ENCODE results near the gene METTL2B. TPM values are rescaled to one million over a fixed set of nuclear protein-coding genes. Genes with fewer than 3 reads are reported as not detected.

Gene METTL2B
- total and polyA plus RNA-seq, 2 of the 8 experiments (the other 6 are each of a cell fraction or from before 2014, with no cell fraction given), result 14.6 to 43.5 TPM

DNA sequence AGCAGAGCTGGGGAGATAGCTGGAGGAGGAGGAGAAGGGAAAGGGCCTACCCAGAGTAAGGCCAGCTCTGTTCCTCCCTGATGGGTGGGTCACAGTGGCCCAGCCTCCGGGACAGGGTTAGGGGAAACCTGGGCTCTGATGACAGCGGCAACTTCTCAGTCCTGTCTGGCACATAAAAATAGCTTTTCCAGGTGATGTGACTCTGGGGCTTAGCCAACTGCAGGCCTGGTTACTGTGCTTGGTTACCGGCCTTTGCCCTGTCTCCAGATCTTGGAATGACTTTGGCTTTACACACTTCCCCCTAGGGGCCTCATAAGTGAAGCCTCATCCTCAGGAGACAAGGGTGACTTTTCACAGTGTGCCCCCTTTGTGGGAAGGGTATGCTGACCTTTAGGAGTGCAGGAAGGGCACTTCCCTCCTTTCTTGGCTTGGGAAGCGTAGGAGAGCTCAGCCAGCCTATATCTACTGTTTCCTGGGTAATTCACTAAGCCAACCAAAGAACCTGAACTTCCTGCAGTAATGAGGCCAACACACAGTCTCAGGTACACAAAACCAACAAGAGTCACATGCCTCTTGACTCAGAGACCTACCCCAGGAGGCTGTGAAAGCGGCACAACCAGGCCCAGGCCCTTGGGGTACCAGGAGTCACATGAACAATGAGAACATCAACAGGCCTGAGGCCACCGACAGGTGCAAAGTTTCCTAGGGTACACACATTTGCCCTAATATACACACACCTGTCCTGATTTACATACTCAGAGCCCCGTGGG, 32.5 kb upstream of the METTL2B start:
- H3K9ac ChIP-seq (replicated peaks in 1 of 4; ENCODE audit: extremely low read depth in 1 of 4, low read depth in 3 of 4, low read length in 3 of 4), result no peak overlapping the region
- CTCF ChIA-PET (ENCODE audit: partially characterized antibody), result interaction anchor here (0.6 to 25.2 kb wide), 10 partner anchors 10 to 917 kb away, joined by 3 to 477 read pairs (median 6); no protein-coding TSS in a partner anchor
- no peak overlapping the region for H3K14ac ChIP-seq (ENCODE audit: insufficient read length)
- 86% methylated on average over 7 of the region's 7 CpGs; no CpG with 5 or more reads in 1 of the 2 experiments for WGBS, 2 experiments (ENCODE audit: extremely low coverage in 1 of 2, insufficient coverage in 1 of 2, insufficient read length in 1 of 2, insufficient replicate concordance in 2 of 2, low coverage in 1 of 2, low lambda C conversion rate in 2 of 2, missing lambda C conversion rate in 1 of 2)
- H3K56ac ChIP-seq (replicated peaks; ENCODE audit: insufficient read length, low read depth, low read length), result no peak overlapping the region
- H3K4me1 ChIP-seq (replicated peaks in 1 of 4; ENCODE audit: control insufficient read depth in 3 of 4, insufficient read depth in 4 of 4, low read length in 3 of 4), result no peaks in the 10 kb centered on the region
- no peaks in the 10 kb centered on the region for H3K27me3 ChIP-seq (replicated peaks in 1 of 4; ENCODE audit: control insufficient read depth in 3 of 4, extremely low read depth in 1 of 4, insufficient read depth in 3 of 4, low read length in 3 of 4)
- H3K23ac ChIP-seq (ENCODE audit: insufficient read length), result no peak overlapping the region
- no peaks in the 10 kb centered on the region for H3K79me1 ChIP-seq (ENCODE audit: low read depth, low read length)
- no peak overlapping the region for H2AK5ac ChIP-seq (ENCODE audit: low read depth, low read length)
- H3K79me2 ChIP-seq (ENCODE audit: control insufficient read depth in 1 of 2, insufficient read depth in 2 of 2, low read length in 2 of 2), result no peaks in the 10 kb centered on the region
- DNase-seq (ENCODE audit: low read depth in 1 of 2, low spot score in 2 of 2) (no peak), FAIRE-seq (no peak)
- H3K23me2 ChIP-seq (ENCODE audit: low read depth, low read length), result no peaks in the 10 kb centered on the region
- H3K27ac ChIP-seq (ENCODE audit: low read depth, low read length), result no peak overlapping the region
- no peak overlapping the region for H3K18ac ChIP-seq (ENCODE audit: extremely low read depth, low read length)
- no peaks in the 10 kb centered on the region for H3K9me3 ChIP-seq (ENCODE audit: insufficient read depth in 2 of 2, low read depth in 1 of 2, low read length in 1 of 2)
- POLR2A ChIA-PET (ENCODE audit: partially characterized antibody), result interaction anchor here (0.8 to 3.5 kb wide), 3 partner anchors 11 to 15 kb away, joined by 3 to 18 read pairs (median 3); partner anchors contain the start of gene HILPDA
- no peak overlapping the region for H2BK15ac ChIP-seq (ENCODE audit: low read length)
- H4K8ac ChIP-seq (ENCODE audit: extremely low read depth, insufficient read depth, low read length), result peak overlapping the region; percentile 17; the same call in 1 of the 2 replicates
- no peak overlapping the region for H4K91ac ChIP-seq (replicated peaks; ENCODE audit: insufficient read length, low read length)
- no peak overlapping the region for H3K4ac ChIP-seq (replicated peaks; ENCODE audit: insufficient read length, low read depth, low read length)
- H3K36me3 ChIP-seq (ENCODE audit: control insufficient read depth in 2 of 4, insufficient read depth in 4 of 4, low read length in 3 of 4), result no peaks in the 10 kb centered on the region
- H2BK5ac ChIP-seq (ENCODE audit: low read depth, low read length), result no peak overlapping the region
- H2BK20ac ChIP-seq (ENCODE audit: low read length), result no peak overlapping the region
- H3K4me3 ChIP-seq (ENCODE audit: extremely low read depth in 1 of 4, insufficient read depth in 2 of 4, low read depth in 3 of 4, low read length in 4 of 4), result no peak overlapping the region
- no peak overlapping the region for H2BK120ac ChIP-seq (replicated peaks; ENCODE audit: low read depth, low read length)
- H2BK12ac ChIP-seq (ENCODE audit: low read depth, low read length), result no peak overlapping the region
- peak overlapping the region; percentile 87 for H2AFZ ChIP-seq (ENCODE audit: low read length)
- H3K4me2 ChIP-seq (ENCODE audit: insufficient read depth in 1 of 2, low read depth in 2 of 2, low read length in 2 of 2), result no peak overlapping the region
- no peak overlapping the region for H4K5ac ChIP-seq (ENCODE audit: insufficient read length, low read depth, low read length)
- no peaks in the 10 kb centered on the region for H4K20me1 ChIP-seq (replicated peaks in 1 of 2; ENCODE audit: control insufficient read depth in 1 of 2, insufficient read depth in 2 of 2, low read length in 2 of 2)
- no peak for TF ChIP-seq CREB1 (IDR thresholded peaks at IDR 0.05)
- no peak for TF ChIP-seq GABPA (IDR thresholded peaks at IDR 0.05; ENCODE audit: borderline replicate concordance, insufficient read depth, low read length)
- TF ChIP-seq, protein P1, sequence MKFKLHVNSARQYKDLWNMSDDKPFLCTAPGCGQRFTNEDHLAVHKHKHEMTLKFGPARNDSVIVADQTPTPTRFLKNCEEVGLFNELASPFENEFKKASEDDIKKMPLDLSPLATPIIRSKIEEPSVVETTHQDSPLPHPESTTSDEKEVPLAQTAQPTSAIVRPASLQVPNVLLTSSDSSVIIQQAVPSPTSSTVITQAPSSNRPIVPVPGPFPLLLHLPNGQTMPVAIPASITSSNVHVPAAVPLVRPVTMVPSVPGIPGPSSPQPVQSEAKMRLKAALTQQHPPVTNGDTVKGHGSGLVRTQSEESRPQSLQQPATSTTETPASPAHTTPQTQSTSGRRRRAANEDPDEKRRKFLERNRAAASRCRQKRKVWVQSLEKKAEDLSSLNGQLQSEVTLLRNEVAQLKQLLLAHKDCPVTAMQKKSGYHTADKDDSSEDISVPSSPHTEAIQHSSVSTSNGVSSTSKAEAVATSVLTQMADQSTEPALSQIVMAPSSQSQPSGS (IDR thresholded peaks at IDR 0.05; ENCODE audit: low read length), result no peak
- no peak for TF ChIP-seq RFX5 (IDR thresholded peaks at IDR 0.05; ENCODE audit: borderline replicate concordance, low read depth, low read length)
- TF ChIP-seq BCL11A (IDR thresholded peaks at IDR 0.05; ENCODE audit: low read depth in 2 of 2, low read length in 2 of 2), result no peak
- no peak for TF ChIP-seq CTCF (IDR thresholded peaks at IDR 0.05; ENCODE audit: control extremely low read depth in 1 of 3, insufficient read depth in 1 of 3, low read depth in 1 of 3, low read length in 3 of 3)
- no peak for TF ChIP-seq MAFK (IDR thresholded peaks at IDR 0.05; ENCODE audit: low read depth, low read length)
